B cell (primary cell): ENCODE data around the gene PLD1. TPM values are rescaled to one million over a fixed set of nuclear protein-coding genes. Genes with fewer than 3 reads are reported as not detected.

Experiments used
- ATAC-seq: fragments of 200-7000 bp; cut with Tn5 transposase; one replicate; pipeline ENCODE4 v1.10.0; 2021; ENCODE audit warnings: low read depth, mild to moderate bottlenecking, moderate number of reproducible peaks, moderate library complexity
- CTCF ChIA-PET: fragments of 350-600 bp; sonication (Branson Sonifier 250); formaldehyde crosslinking; loops from one replicate; lab custom pipeline; 2021; ENCODE audit warnings: antibody characterized with exemption, inconsistent platforms; lab: Charles Lee
- POLR2A ChIA-PET: fragments of 350-600 bp; sonication (Branson Sonifier 250); formaldehyde crosslinking; loops from one replicate; lab custom pipeline; 2021; ENCODE audit warnings: antibody characterized with exemption; lab: Charles Lee
- DNase-seq: peaks from one replicate; pipeline ENCODE4 v3.0.0; 2013
- H2AFZ ChIP-seq: 2 replicates; pipeline ENCODE4 v1.6.1; 2012; ENCODE audit warnings: mild to moderate bottlenecking, low read depth, low read length; ENCODE audit not compliant: insufficient read depth, poor library complexity, severe bottlenecking
- H3K27ac ChIP-seq, 2 donors: 1 replicate in 1 of 2; 2 replicates in 1 of 2; pipeline ENCODE4 v1.5.1; 2012 to 2013; ENCODE audit warnings: low read length in 2 of 2, mild to moderate bottlenecking in 2 of 2, moderate library complexity in 1 of 2
- H3K27me3 ChIP-seq, 4 experiments: fragments of 200-600 bp in 1 of 4; sonication (generic) in 1 of 4; replicated peaks in 1 of 4; 1 replicate in 2 of 4; 2 replicates in 2 of 4; pipeline versions ENCODE4 v1.6.1 to v1.7.0; 2013 to 2016; ENCODE audit warnings: low read length in 3 of 4, mild to moderate bottlenecking in 2 of 4, mixed read lengths in 1 of 4, moderate library complexity in 1 of 4; ENCODE audit not compliant: insufficient read depth in 4 of 4, control insufficient read depth in 3 of 4; ENCODE audit errors: control extremely low read depth in 1 of 4
- H3K36me3 ChIP-seq, 2 experiments: replicated peaks in 1 of 2; 1 replicate in 1 of 2; 2 replicates in 1 of 2; pipeline versions ENCODE4 v1.6.1 to v1.7.1; 2013; ENCODE audit warnings: low read length in 1 of 2; ENCODE audit not compliant: insufficient read depth in 2 of 2, control insufficient read depth in 1 of 2; ENCODE audit errors: control extremely low read depth in 1 of 2, extremely low read depth in 1 of 2
- H3K4me1 ChIP-seq, 2 donors: fragments of 200-600 bp in 1 of 2; sonication (generic) in 1 of 2; 1 replicate in 1 of 2; 2 replicates in 1 of 2; pipeline versions ENCODE4 v1.5.1 to v1.6.1; 2013 to 2017; ENCODE audit warnings: low read length in 2 of 2; ENCODE audit not compliant: control insufficient read depth in 2 of 2, insufficient read depth in 2 of 2
- H3K4me2 ChIP-seq: replicated peaks from 2 replicates; pipeline ENCODE3; 2012; ENCODE audit warnings: mild to moderate bottlenecking, low read depth, low read length; ENCODE audit not compliant: poor library complexity, severe bottlenecking
- H3K4me3 ChIP-seq, 5 experiments: fragments of 200-600 bp in 1 of 5; sonication (generic) in 1 of 5; 1 replicate in 3 of 5; 2 replicates in 2 of 5; pipeline versions ENCODE4 v1.5.1 to v1.7.0; 2011 to 2016; ENCODE audit warnings: low read length in 4 of 5, mild to moderate bottlenecking in 4 of 5, low read depth in 2 of 5, control low read depth in 1 of 5, moderate library complexity in 1 of 5; ENCODE audit not compliant: insufficient read depth in 1 of 5; ENCODE audit errors: control extremely low read depth in 1 of 5, extremely low read depth in 1 of 5
- H3K79me2 ChIP-seq: fragments of 200-600 bp; sonication (generic); one replicate; pipeline ENCODE4 v1.6.0; 2016; ENCODE audit warnings: low read length; ENCODE audit not compliant: control insufficient read depth, insufficient read depth
- H3K9ac ChIP-seq: fragments of 200-600 bp; sonication (generic); 2 replicates; pipeline ENCODE4 v1.6.1; 2017; ENCODE audit warnings: mild to moderate bottlenecking, low read length, moderate library complexity
- H3K9me3 ChIP-seq, 3 donors: one replicate each; pipeline versions ENCODE4 v1.6.1 to v1.7.1; 2013; ENCODE audit warnings: low read length in 2 of 3; ENCODE audit not compliant: control insufficient read depth in 2 of 3, insufficient read depth in 1 of 3; ENCODE audit errors: control extremely low read depth in 1 of 3
- H4K20me1 ChIP-seq: 2 replicates; pipeline ENCODE4 v1.6.0; 2012; ENCODE audit warnings: mild to moderate bottlenecking, low read length; ENCODE audit not compliant: insufficient read depth, control insufficient read depth, poor library complexity, severe bottlenecking
- H3K27ac Mint-ChIP-seq: one replicate; pipeline ENCODE4 v1.8.0; 2021; ENCODE audit warnings: mixed read lengths
- H3K27me3 Mint-ChIP-seq: one replicate; pipeline ENCODE4 v1.8.0; 2021; ENCODE audit warnings: mixed read lengths
- H3K4me1 Mint-ChIP-seq: one replicate; pipeline ENCODE4 v1.8.0; 2021; ENCODE audit warnings: mixed read lengths
- H3K4me3 Mint-ChIP-seq: one replicate; pipeline ENCODE4 v1.8.0; 2021; ENCODE audit warnings: mixed read lengths
- H3K9me3 Mint-ChIP-seq: one replicate; pipeline ENCODE4 v1.8.0; 2022; ENCODE audit warnings: mixed read lengths; ENCODE audit not compliant: insufficient read depth
- CTCF ChIP-seq: fragments of 200-600 bp; IDR thresholded peaks from one replicate; pipeline ENCODE4 v1.8.0; 2022; ENCODE audit warnings: antibody characterized with exemption, mild to moderate bottlenecking
- EZH2 ChIP-seq: IDR thresholded peaks from 2 replicates; pipeline ENCODE4 v1.6.1; 2012; ENCODE audit warnings: borderline replicate concordance, low read depth, mild to moderate bottlenecking, moderate library complexity, low read length; ENCODE audit not compliant: insufficient read depth, poor library complexity, severe bottlenecking
- WGBS: methylation state at CpG from one replicate; pipeline ENCODE4 v1.1.5; 2013; ENCODE audit warnings: missing lambda C conversion rate; ENCODE audit not compliant: insufficient coverage; 5-methylcytosine and 5-hydroxymethylcytosine counted together
- intact Hi-C: fragments of 100-400 bp; cut with micrococcal nuclease; formaldehyde crosslinking; loops from one replicate; pipeline ENCODE4 v1.10.0; 2022
- polyA plus RNA-seq: library from polyadenylated mRNA; depleted of rRNA; stranded (reverse); fragments of >200 nt; gene quantifications from 2 replicates; pipeline ENCODE4 v1.2.3, GENCODE V29; 2012
- total RNA-seq, 2 donors: library from RNA; stranded (reverse); fragments of 120-200 nt in 1 of 2; gene quantifications; 1 replicate in 1 of 2; 2 replicates in 1 of 2; pipeline versions ENCODE4 v1.2.3 to v1.2.4, GENCODE V29; 2013 to 2022

The PLD1 gene
- total and polyA plus RNA-seq, 2 donors (not counting 1 experiment from before 2014, with no cell fraction given) = 0.24 to 0.52 TPM

- Mint-ChIP-seq H3K27me3 (peaks cover 3% of the 10 kb centered on the region), H3K9me3 (no peaks in the 10 kb centered on the region), H3K27ac (no peak overlapping the region), H3K4me1 (no peaks in the 10 kb centered on the region), H3K4me3 (no peak overlapping the region)
- Histone ChIP-seq H3K4me2 (no peak overlapping the region), H3K9me3 (no peaks in the 10 kb centered on the region), H3K4me3 (no peak overlapping the region), H3K79me2 (no peaks in the 10 kb centered on the region), H2AFZ (no peak overlapping the region), H3K27me3 (no peaks in the 10 kb centered on the region), H3K4me1 (no peaks in the 10 kb centered on the region), H3K9ac (no peak overlapping the region), H3K36me3 (no peaks in the 10 kb centered on the region), H4K20me1 (no peaks in the 10 kb centered on the region), H3K27ac (no peak overlapping the region)
- POLR2A ChIA-PET = no interaction called here
- no peak for ATAC-seq
- CTCF ChIA-PET = no interaction called here
- intact Hi-C loops = no loop called here
- TF ChIP-seq EZH2 = no peak
- no peak for DNase-seq
These were observed 20.2 kb upstream of the PLD1 start for GRCh38 chr3:171830518-171830875.

GRCh38 chr3:171829841-171830517 is 19.7 kb upstream of the PLD1 start:
- intact Hi-C loops = no loop called here
- Histone ChIP-seq H3K4me2 (no peak overlapping the region), H3K9me3 (no peaks in the 10 kb centered on the region), H3K4me1 (no peaks in the 10 kb centered on the region), H2AFZ (no peak overlapping the region), H3K36me3 (no peaks in the 10 kb centered on the region), H3K4me3 (no peak overlapping the region), H3K27me3 (no peaks in the 10 kb centered on the region), H3K79me2 (no peaks in the 10 kb centered on the region), H3K9ac (no peak overlapping the region), H3K27ac (no peak overlapping the region), H4K20me1 (no peaks in the 10 kb centered on the region)
- Mint-ChIP-seq H3K4me3 (no peak overlapping the region), H3K27me3 (peaks cover 5% of the 10 kb centered on the region), H3K4me1 (no peaks in the 10 kb centered on the region), H3K9me3 (no peaks in the 10 kb centered on the region), H3K27ac (no peak overlapping the region)
- no peak for ATAC-seq
- CTCF ChIA-PET = no interaction called here
- no peak for DNase-seq
- POLR2A ChIA-PET = no interaction called here
- TF ChIP-seq EZH2 (no peak), CTCF (no peak)
- WGBS = 14% methylated on average over 4 of the region's 6 CpGs
